Measurements from ENCODE around the gene PTPRR.
"Not testable (repeated sequence)": the region's sequence is repeated elsewhere in the genome, so short reads cannot be mapped to it uniquely, and the experiment has no call there.

Gene PTPRR

GRCh38 chr12:70741256-70741655 is 179.3 kb downstream of the PTPRR start:
- DNase-seq, result no peak

- DNase-seq, result no peak
Measured at GRCh38 chr12:70739756-70740155, 180.8 kb downstream of the PTPRR start.

- DNase-seq, result no peak
Measured at GRCh38 chr12:70736351-70737133, 184.0 kb downstream of the PTPRR start.

GRCh38 chr12:70735197-70735596 is 185.3 kb downstream of the PTPRR start:
- not testable (repeated sequence) for DNase-seq

- DNase-seq, result peak; percentile 15
Measured at GRCh38 chr12:70733385-70733784, 187.2 kb downstream of the PTPRR start.

- peak; percentile 45 for DNase-seq
Measured at GRCh38 chr12:70732287-70732686, 188.3 kb downstream of the PTPRR start.

GRCh38 chr12:70730675-70731180 is 189.8 kb downstream of the PTPRR start:
- no peak for DNase-seq

GRCh38 chr12:70724444-70724843 is 196.1 kb downstream of the PTPRR start:
- DNase-seq, result no peak

- no peak for DNase-seq
Measured at GRCh38 chr12:70722584-70723343, 197.8 kb downstream of the PTPRR start.

- DNase-seq, result no peak
Measured at GRCh38 chr12:70721656-70722357, 198.7 kb downstream of the PTPRR start.

GRCh38 chr12:70721216-70721615 is 199.3 kb downstream of the PTPRR start:
- DNase-seq, result no peak

GRCh38 chr12:70719672-70720420 is 200.7 kb downstream of the PTPRR start:
- no peak for DNase-seq

- no peak for DNase-seq
Measured at GRCh38 chr12:70719071-70719470, 201.5 kb downstream of the PTPRR start.

GRCh38 chr12:70711831-70712230 is 208.7 kb downstream of the PTPRR start:
- no peak for DNase-seq

- no peak for DNase-seq
Measured at GRCh38 chr12:70709022-70709421, 211.5 kb downstream of the PTPRR start.

- no peak for DNase-seq
Measured at GRCh38 chr12:70706611-70707010, 213.9 kb downstream of the PTPRR start.

- DNase-seq, result no peak
Measured at GRCh38 chr12:70698345-70698744, 222.2 kb downstream of the PTPRR start.

GRCh38 chr12:70695361-70696023 is 225.0 kb downstream of the PTPRR start:
- no peak for DNase-seq

GRCh38 chr12:70692681-70693288 is 227.8 kb downstream of the PTPRR start:
- no peak for DNase-seq

- DNase-seq, result peak; percentile 17
Measured at GRCh38 chr12:70691018-70691672, 229.4 kb downstream of the PTPRR start.

- DNase-seq, result no peak
Measured at GRCh38 chr12:70686907-70687306, 233.6 kb downstream of the PTPRR start.
